Measurements from ENCODE around the gene MTERF4.

MTERF4 gene

DNA sequence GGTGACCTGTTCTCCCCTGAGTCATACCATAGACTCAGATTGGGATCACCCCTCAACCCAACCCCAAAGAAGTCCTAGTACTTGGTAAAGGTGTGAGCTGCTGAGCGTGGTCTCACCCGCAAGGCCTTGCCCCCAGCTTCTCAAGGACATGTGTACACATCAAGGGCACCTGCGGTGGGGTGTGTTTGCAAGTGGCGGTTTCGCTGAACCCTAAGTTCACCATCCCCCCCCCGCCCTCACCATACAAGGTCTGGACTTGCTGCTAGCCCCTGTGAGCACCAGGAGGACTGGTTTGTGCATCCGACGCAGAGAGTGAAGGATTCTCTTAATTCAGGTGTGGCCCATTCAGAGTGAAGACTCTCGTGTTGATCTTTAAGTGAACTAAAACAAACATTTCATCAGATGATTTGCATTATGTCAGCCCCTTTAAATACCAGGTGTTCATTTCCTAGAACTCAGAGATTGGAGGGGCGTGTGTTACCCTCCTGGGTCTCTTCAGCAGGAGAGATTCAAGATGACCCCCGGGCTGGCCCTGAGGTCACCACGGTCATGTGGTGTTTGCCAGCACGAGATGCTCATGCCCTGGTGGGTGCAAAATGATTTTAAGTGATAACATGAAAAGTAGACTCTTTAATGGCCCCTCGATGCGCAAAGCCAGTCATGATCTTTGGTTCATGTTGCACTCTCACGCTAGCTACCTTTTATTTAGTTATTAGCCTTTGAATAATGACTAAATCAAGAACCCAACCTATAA is 27.8 kb downstream of the MTERF4 start:
- TF ChIP-seq ZFX (IDR thresholded peaks at IDR 0.05), result no peak

DNA sequence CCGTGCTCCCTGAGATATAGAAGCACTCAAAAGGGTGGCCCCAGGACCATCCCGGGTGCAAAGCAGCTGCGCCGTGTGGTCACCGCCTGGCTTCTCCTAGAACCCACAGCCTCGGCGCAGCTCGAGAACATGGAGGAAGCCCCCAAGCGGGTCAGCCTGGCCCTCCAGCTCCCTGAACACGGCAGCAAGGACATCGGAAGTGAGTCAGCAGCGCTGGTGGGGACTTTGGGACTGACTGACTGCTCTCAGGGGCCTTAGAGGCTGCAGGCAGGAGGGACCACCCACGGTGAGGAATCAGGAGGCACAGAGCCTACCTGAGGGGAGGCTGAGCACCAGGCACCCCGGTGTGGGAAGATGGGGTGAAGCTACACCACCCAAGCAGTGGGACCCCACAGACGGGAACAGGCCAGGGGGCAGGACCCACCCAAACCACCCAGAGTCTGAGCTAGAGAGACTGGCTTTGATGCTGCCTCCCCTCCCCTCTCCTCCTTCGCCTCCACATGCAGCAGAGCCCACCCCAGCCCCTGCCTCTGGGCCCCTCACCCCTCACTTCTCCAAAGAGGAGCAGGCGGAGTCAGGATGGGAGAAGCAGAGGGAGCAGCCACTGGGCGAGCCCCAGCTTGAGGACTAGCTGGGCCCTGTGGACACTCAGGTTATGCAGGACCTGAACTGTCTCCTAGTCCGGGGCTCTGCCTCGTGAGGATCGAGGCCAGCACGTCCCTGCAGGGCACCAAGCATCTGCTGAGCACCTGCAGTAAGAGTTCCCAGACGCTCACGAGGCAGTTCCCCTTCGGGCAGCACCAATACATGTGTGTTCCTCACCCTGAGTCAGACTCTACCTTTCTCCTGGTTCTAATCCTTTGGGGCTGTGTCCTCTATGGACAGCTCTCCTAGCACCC is 28.7 kb downstream of the MTERF4 start:
- no peak overlapping the region for H3K27ac ChIP-seq
- TF ChIP-seq ZFX (IDR thresholded peaks at IDR 0.05), result no peak
- TF ChIP-seq, protein P1, sequence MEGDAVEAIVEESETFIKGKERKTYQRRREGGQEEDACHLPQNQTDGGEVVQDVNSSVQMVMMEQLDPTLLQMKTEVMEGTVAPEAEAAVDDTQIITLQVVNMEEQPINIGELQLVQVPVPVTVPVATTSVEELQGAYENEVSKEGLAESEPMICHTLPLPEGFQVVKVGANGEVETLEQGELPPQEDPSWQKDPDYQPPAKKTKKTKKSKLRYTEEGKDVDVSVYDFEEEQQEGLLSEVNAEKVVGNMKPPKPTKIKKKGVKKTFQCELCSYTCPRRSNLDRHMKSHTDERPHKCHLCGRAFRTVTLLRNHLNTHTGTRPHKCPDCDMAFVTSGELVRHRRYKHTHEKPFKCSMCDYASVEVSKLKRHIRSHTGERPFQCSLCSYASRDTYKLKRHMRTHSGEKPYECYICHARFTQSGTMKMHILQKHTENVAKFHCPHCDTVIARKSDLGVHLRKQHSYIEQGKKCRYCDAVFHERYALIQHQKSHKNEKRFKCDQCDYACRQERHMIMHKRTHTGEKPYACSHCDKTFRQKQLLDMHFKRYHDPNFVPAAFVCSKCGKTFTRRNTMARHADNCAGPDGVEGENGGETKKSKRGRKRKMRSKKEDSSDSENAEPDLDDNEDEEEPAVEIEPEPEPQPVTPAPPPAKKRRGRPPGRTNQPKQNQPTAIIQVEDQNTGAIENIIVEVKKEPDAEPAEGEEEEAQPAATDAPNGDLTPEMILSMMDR (conservative IDR thresholded peaks at IDR 0.05), result no peak

More for the DNA sequence above, 27.8 kb downstream of the MTERF4 start:
- no peak overlapping the region for H3K27ac ChIP-seq

DNA sequence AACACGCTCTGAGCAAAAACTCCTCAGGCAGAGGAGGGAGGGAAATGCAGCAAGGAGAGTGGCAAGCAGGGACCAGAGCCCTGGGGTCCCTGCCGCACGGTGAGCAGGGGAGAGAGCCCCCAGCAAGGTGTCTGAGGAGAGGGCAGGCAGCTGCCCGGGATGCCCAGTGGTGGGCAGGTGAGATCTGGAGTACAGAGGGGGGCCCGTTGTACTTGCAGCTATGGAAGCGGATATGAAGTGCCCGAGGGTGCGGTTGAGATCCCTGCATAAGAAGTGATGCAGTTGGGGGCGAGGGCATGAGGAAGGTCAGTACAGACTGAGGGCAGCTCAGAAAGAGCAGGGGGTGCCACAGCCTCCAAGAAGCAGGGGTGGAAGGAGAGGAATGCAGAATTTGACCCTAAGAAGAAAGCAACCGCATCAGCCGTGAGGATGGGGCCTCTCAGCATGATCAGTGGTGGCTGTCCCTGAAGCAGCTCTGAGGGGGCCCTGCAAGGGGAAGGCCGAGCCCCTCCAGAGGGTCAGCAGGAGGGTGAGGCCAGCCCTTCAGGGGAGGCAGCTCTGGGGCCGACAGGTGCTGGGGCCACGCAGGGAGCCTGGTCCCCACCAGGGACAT is 29.4 kb downstream of the MTERF4 start:
- TF ChIP-seq, protein P1 (conservative IDR thresholded peaks at IDR 0.05), result no peak
- TF ChIP-seq ZFX (IDR thresholded peaks at IDR 0.05), result no peak
- no peak overlapping the region for H3K27ac ChIP-seq

DNA sequence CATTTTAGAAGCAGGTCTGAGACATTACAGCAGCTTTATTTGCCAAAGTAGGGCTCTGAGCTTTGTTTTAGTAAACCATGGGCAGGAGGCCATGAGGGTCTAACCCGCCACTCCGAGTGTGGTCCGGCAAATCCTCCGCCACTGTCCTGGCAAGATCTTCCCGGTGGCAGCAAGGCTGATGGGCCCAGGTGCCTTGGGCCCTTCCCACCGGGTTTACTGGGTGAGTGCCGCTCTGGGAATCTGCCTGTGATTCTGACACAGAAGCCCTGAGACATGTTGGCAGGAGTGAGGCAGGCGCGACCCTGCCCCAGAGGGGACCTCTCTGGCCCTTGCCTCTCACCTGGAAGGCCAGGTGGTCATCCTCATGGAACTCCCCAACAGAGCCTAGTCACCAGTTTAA is 29.9 kb downstream of the MTERF4 start:
- H3K27ac ChIP-seq, result no peak overlapping the region

DNA sequence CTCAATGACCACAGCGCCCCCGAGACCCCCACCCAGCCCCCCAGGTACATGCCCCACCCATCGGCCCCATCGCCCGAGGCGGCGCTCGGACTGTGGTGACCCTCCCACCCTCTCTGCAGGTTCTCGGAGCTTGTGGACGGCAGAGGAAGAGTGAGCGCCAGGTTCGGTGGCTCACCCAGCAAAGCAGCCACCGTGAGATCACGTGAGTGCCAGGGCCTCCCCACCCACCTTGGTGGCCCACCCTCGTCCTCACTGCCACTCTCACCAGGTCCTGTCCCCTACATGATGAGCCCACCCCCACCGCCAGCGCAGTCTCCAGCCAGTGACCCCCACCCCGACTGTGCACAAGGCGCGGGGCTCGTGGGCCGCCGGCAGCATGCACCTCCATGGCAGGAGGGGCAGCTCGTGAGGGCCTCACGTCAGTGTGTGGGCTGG is 30.4 kb downstream of the MTERF4 start:
- H3K27ac ChIP-seq, result no peak overlapping the region
- TF ChIP-seq, protein P1 (conservative IDR thresholded peaks at IDR 0.05), result no peak
- TF ChIP-seq ZFX (IDR thresholded peaks at IDR 0.05), result no peak

More for the DNA sequence above, 29.9 kb downstream of the MTERF4 start:
- TF ChIP-seq, protein P1 (conservative IDR thresholded peaks at IDR 0.05), result no peak
- TF ChIP-seq ZFX (IDR thresholded peaks at IDR 0.05), result no peak

DNA sequence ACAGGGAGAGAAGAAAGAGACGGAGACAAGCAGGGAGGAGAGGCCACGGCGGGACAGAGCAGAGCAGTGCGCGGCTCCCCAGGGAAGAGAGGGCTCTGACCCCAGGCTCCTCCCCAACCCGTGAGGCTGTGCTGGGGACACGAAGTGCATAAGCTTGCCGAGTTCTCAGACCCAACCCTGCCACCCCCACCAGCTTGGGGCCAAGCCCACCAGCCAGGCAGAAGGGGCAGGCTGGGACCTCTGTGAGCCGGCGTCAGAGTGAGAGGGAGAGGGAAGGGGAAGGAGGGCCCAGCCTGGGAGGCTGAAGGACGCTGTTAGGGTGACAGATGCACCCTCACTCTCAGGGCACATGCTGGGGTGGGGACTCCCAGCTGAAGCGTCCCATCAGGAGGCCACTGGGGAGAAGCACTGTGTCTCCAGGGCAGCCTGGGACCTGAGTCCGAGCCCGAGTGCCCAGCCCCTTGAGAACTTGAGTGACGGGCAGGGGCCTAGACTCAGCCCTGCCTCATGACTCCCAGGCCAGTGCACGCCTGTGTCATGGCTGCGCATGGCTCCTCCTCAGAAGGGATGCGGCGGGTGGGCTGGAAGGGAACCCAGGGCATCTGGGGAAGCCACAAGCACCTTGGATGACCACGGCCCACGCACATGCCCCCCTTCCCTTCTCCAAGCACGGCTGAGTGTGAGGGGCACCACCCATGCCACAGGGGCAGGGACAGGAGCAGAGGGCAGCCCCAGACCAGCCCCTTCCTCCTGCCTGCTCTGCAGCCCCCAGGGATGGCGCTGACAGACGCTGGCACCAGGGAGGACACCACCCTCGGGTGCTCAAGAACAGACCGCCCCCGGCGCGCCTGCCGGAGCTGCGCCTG is 31.0 kb downstream of the MTERF4 start:
- H3K27ac ChIP-seq, result no peak overlapping the region
- TF ChIP-seq ZFX (IDR thresholded peaks at IDR 0.05), result no peak
- TF ChIP-seq, protein P1 (conservative IDR thresholded peaks at IDR 0.05), result no peak

DNA sequence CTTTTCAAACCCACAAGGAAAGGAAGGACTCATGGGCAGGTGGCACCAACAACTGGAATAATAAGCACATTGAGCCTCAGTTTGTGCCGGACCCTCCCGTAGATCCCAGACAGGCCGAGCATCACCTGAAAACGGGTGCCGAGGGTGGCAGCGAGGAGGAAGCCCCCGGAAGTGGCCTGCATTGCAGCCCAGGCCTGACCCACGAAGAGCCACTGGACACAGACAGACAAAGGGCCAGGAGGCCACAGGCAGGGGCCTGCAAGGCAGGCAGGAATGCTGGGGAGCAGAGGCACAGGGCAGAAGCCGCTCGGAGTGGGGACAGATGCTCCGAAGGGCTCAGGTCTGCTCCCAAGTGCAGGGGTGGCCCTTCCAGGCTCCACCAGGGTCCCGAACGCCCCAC is 31.7 kb downstream of the MTERF4 start:
- TF ChIP-seq, protein P1 (conservative IDR thresholded peaks at IDR 0.05), result no peak
- no peak for TF ChIP-seq ZFX (IDR thresholded peaks at IDR 0.05)
- H3K27ac ChIP-seq, result no peak overlapping the region

Data from C4-2B (cell line).